GM19468 (cell line): ENCODE measurements around the gene DEUP1.
"Not testable (repeated sequence)": the region's sequence is repeated elsewhere in the genome, so short reads cannot be mapped to it uniquely, and the experiment has no call there.

Experiments
- ATAC-seq: cut with Tn5 transposase; IDR thresholded peaks from one replicate; pipeline ENCODE4 v1.9.1; 2021; ENCODE audit warnings: mild to moderate bottlenecking, moderate library complexity, moderate number of reproducible peaks; ENCODE audit not compliant: unreplicated experiment; ENCODE audit errors: extremely low read depth

Gene DEUP1

GRCh38 chr11:93350835-93351234 lies 20.3 kb downstream of the DEUP1 start:
- no peak for ATAC-seq

GRCh38 chr11:93359396-93359795 lies 28.9 kb downstream of the DEUP1 start:
- ATAC-seq, result no peak

- no peak for ATAC-seq
Observed at GRCh38 chr11:93361435-93361834, 30.9 kb downstream of the DEUP1 start.

GRCh38 chr11:93368022-93368421 lies 37.5 kb downstream of the DEUP1 start:
- ATAC-seq, result no peak

- no peak for ATAC-seq
Observed at GRCh38 chr11:93370260-93370659, 39.7 kb downstream of the DEUP1 start.

GRCh38 chr11:93389737-93390136 lies 59.2 kb downstream of the DEUP1 start:
- ATAC-seq, result no peak

GRCh38 chr11:93392867-93393266 lies 62.3 kb downstream of the DEUP1 start:
- ATAC-seq, result no peak

- no peak for ATAC-seq
Observed at GRCh38 chr11:93393386-93393785, 62.8 kb downstream of the DEUP1 start.

GRCh38 chr11:93394488-93394887 lies 63.9 kb downstream of the DEUP1 start:
- no peak for ATAC-seq

- no peak for ATAC-seq
Observed at GRCh38 chr11:93396316-93396715, 65.8 kb downstream of the DEUP1 start.

- no peak for ATAC-seq
Observed at GRCh38 chr11:93403930-93404329, 73.4 kb downstream of the DEUP1 start.

- no peak for ATAC-seq
Observed at GRCh38 chr11:93407777-93408401, 77.3 kb downstream of the DEUP1 start.

- ATAC-seq, result no peak
Observed at GRCh38 chr11:93410441-93410840, 79.9 kb downstream of the DEUP1 start.

GRCh38 chr11:93411705-93412104 lies 81.2 kb downstream of the DEUP1 start:
- ATAC-seq, result no peak

GRCh38 chr11:93432247-93432646 lies 101.7 kb downstream of the DEUP1 start:
- ATAC-seq, result no peak

- ATAC-seq, result not testable (repeated sequence)
Observed at GRCh38 chr11:93443232-93443631, 112.7 kb downstream of the DEUP1 start.

GRCh38 chr11:93444617-93445073 lies 114.1 kb downstream of the DEUP1 start:
- ATAC-seq, result no peak

GRCh38 chr11:93458286-93458685 lies 127.7 kb downstream of the DEUP1 start:
- ATAC-seq, result no peak

GRCh38 chr11:93463666-93464065 lies 133.1 kb downstream of the DEUP1 start:
- not testable (repeated sequence) for ATAC-seq

- no peak for ATAC-seq
Observed at GRCh38 chr11:93464927-93465540, 134.5 kb downstream of the DEUP1 start.

- ATAC-seq, result no peak
Observed at GRCh38 chr11:93467054-93467453, 136.5 kb downstream of the DEUP1 start.

- no peak for ATAC-seq
Observed at GRCh38 chr11:93468290-93468689, 137.7 kb downstream of the DEUP1 start.
